A549 treated with dexamethasone at 1 μM for 4 hours (cell line): Measurements from ENCODE around the gene TIMM13. TPM values are rescaled to one million over a fixed set of nuclear protein-coding genes. Genes with fewer than 3 reads are reported as not detected.

ENCODE experiments used
- total RNA-seq: library from RNA; stranded (reverse); fragments of 200-300 nt; extraction: Qiagen RNA extraction; gene quantifications from 5 replicates; pipeline ENCODE4 v1.2.3, GENCODE V29; 2022

Gene TIMM13
- total RNA-seq, result 60.1 to 119 TPM (median 99.9 TPM) in 5 replicates

DNA sequence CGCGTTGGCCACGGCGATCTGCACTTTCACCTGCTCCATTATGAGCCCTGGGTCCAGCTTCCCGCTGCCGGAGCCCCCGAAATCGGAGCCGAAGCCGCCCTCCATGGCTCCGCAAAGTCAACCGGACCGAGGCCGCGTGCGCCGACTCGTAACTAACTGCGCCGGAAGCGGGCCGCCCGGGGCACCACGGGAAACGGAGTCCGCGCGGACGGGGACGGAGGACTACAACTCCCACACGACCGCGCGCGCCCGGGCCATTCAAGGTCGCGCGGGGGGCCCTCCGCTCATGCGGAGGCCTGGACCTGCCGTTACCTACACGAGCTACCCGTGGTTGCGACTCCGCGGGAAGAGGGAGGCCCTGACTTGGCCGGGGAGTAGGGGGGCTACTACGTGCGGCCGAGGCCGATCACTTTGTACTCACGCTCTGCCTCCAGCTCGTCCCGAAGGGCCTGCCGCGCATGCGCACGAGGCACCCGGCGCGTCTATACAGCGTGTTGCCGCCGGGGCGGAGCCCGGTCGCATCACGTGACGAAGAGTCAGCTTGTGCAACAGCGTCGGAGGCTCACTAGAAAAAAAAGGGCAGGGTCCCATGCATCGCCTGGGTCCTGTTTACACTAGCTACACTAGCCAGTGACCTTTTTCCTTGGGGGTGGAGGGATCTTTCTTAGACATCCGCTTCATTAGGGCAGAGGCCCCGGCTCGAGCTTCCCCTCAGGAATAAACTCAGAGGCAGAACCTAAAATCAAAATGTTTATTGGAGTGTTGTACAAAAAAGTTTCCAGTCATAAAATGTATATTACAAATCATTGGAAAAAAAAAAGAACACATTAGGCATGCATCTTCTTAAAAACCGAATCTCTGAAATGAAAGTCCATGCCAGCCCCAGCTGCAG is at the start of gene TIMM13:
TIMM13 (minus strand) TSS at position 158 of the 892 bp plus-strand sequence; CDS start at position 105, 53 bp downstream.

GRCh38 chr19:2475702-2476450 is 48.5 kb upstream of the TIMM13 start, which contains the start of gene GADD45B:
Gene GADD45B (plus strand): TSS chr19:2476127. CDS start chr19:2476359, 232 bp downstream.

Other genes with a start within 250 kb of the TIMM13 start
- gene PLEKHJ1, start 191.3 kb downstream of the TIMM13 start, total RNA-seq, result 38.5 to 53.9 TPM (median 48.3 TPM) in 5 replicates
- gene SF3A2, start 190.8 kb downstream of the TIMM13 start, total RNA-seq, result 63.4 to 79.4 TPM (median 72.6 TPM) in 5 replicates
- gene AMH, start 178.3 kb downstream of the TIMM13 start, total RNA-seq, result 4.3 to 16.9 TPM (median 12.3 TPM) in 5 replicates
- 0.12 to 1.5 TPM (median 0.53 TPM) in 5 replicates for gene JSRP1, start 171.2 kb downstream of the TIMM13 start, total RNA-seq
- gene PEAK3, start 145.4 kb downstream of the TIMM13 start, total RNA-seq, result 0.15 to 0.41 TPM (median 0.31 TPM) in 5 replicates
- 0.05 to 0.11 TPM (median 0.08 TPM) in 4 of 5 replicates, not detected in the other for gene LINGO3, start 119.4 kb downstream of the TIMM13 start, total RNA-seq
- 126 to 155 TPM (median 145 TPM) in 5 replicates for gene LSM7, start 99.0 kb downstream of the TIMM13 start, total RNA-seq
- gene SPPL2B, start 98.9 kb downstream of the TIMM13 start, total RNA-seq, result 8.7 to 23.7 TPM (median 18.0 TPM) in 5 replicates
- gene TMPRSS9, start 67.3 kb downstream of the TIMM13 start, total RNA-seq, result 0.04 TPM in 1 of 5 replicates, not detected in the others
- 57.2 to 93.5 TPM (median 85.0 TPM) in 5 replicates for gene LMNB2, start 29.4 kb upstream of the TIMM13 start, total RNA-seq
- 96.5 to 124 TPM (median 112 TPM) in 5 replicates for gene GADD45B, start 48.5 kb upstream of the TIMM13 start, total RNA-seq